ENCODE results near the gene IL16.

IL16 gene

GRCh38 chr15:81316267-81316666 is 119.6 kb downstream of the IL16 start:
- H3K79me2 ChIP-seq = no peaks in the 10 kb centered on the region
- no peak overlapping the region for H3K4me3 ChIP-seq (ENCODE audit: low read depth, low read length)
- H3K27ac ChIP-seq = no peak overlapping the region
- no peaks in the 10 kb centered on the region for H3K36me3 ChIP-seq (ENCODE audit: control insufficient read depth, insufficient read depth, low read length)
- no peaks in the 10 kb centered on the region for H3K27me3 ChIP-seq (ENCODE audit: control insufficient read depth, insufficient read depth, low read length)
- no peak overlapping the region for H3K9ac ChIP-seq
- H2AFZ ChIP-seq = no peak overlapping the region
- no peaks in the 10 kb centered on the region for H3K4me1 ChIP-seq
- no peaks in the 10 kb centered on the region for H3K9me3 ChIP-seq (ENCODE audit: control insufficient read depth, low read length)
- no peak overlapping the region for H3K4me2 ChIP-seq (ENCODE audit: low read length)
- TF ChIP-seq CTCF (IDR thresholded peaks at IDR 0.05) = no peak

GRCh38 chr15:81317642-81318017 is 121.0 kb downstream of the IL16 start:
- H3K36me3 ChIP-seq (ENCODE audit: control insufficient read depth, insufficient read depth, low read length) = no peaks in the 10 kb centered on the region
- no peaks in the 10 kb centered on the region for H3K9me3 ChIP-seq (ENCODE audit: control insufficient read depth, low read length)
- TF ChIP-seq CTCF (IDR thresholded peaks at IDR 0.05) = no peak
- H3K27me3 ChIP-seq (ENCODE audit: control insufficient read depth, insufficient read depth, low read length) = no peaks in the 10 kb centered on the region
- H2AFZ ChIP-seq = no peak overlapping the region
- H3K4me3 ChIP-seq (ENCODE audit: low read depth, low read length) = no peak overlapping the region
- no peak overlapping the region for H3K4me2 ChIP-seq (ENCODE audit: low read length)
- H3K9ac ChIP-seq = no peak overlapping the region
- H3K27ac ChIP-seq = no peak overlapping the region
- no peaks in the 10 kb centered on the region for H3K4me1 ChIP-seq
- no peaks in the 10 kb centered on the region for H3K79me2 ChIP-seq

- Histone ChIP-seq H3K4me2 (ENCODE audit: low read length) (no peak overlapping the region), H3K27me3 (ENCODE audit: control insufficient read depth, insufficient read depth, low read length) (no peaks in the 10 kb centered on the region), H3K4me1 (no peaks in the 10 kb centered on the region), H3K27ac (no peak overlapping the region), H3K9me3 (ENCODE audit: control insufficient read depth, low read length) (no peaks in the 10 kb centered on the region), H3K79me2 (no peaks in the 10 kb centered on the region), H2AFZ (no peak overlapping the region), H3K4me3 (ENCODE audit: low read depth, low read length) (no peak overlapping the region), H3K36me3 (ENCODE audit: control insufficient read depth, insufficient read depth, low read length) (no peaks in the 10 kb centered on the region), H3K9ac (no peak overlapping the region)
- no peak for TF ChIP-seq CTCF (IDR thresholded peaks at IDR 0.05)
These were observed 125.0 kb downstream of the IL16 start for GRCh38 chr15:81321667-81322066.

GRCh38 chr15:81322676-81323253 is 126.1 kb downstream of the IL16 start:
- H2AFZ ChIP-seq = no peak overlapping the region
- H3K36me3 ChIP-seq (ENCODE audit: control insufficient read depth, insufficient read depth, low read length) = no peaks in the 10 kb centered on the region
- no peak overlapping the region for H3K9ac ChIP-seq
- H3K4me1 ChIP-seq = no peaks in the 10 kb centered on the region
- H3K27me3 ChIP-seq (ENCODE audit: control insufficient read depth, insufficient read depth, low read length) = no peaks in the 10 kb centered on the region
- H3K9me3 ChIP-seq (ENCODE audit: control insufficient read depth, low read length) = no peaks in the 10 kb centered on the region
- H3K4me2 ChIP-seq (ENCODE audit: low read length) = no peak overlapping the region
- no peak for TF ChIP-seq CTCF (IDR thresholded peaks at IDR 0.05)
- no peak overlapping the region for H3K4me3 ChIP-seq (ENCODE audit: low read depth, low read length)
- no peak overlapping the region for H3K27ac ChIP-seq
- no peaks in the 10 kb centered on the region for H3K79me2 ChIP-seq

- Histone ChIP-seq H3K79me2 (no peaks in the 10 kb centered on the region), H2AFZ (peak overlapping the region; percentile 76), H3K4me2 (ENCODE audit: low read length) (peak overlapping the region; percentile 86), H3K9ac (no peak overlapping the region), H3K9me3 (ENCODE audit: control insufficient read depth, low read length) (no peaks in the 10 kb centered on the region), H3K27ac (peak overlapping the region; percentile 13), H3K36me3 (ENCODE audit: control insufficient read depth, insufficient read depth, low read length) (no peaks in the 10 kb centered on the region), H3K4me3 (ENCODE audit: low read depth, low read length) (peak overlapping the region; percentile 77), H3K27me3 (ENCODE audit: control insufficient read depth, insufficient read depth, low read length) (no peaks in the 10 kb centered on the region), H3K4me1 (no peaks in the 10 kb centered on the region)
- no peak for TF ChIP-seq CTCF (IDR thresholded peaks at IDR 0.05)
These were observed 126.9 kb downstream of the IL16 start for GRCh38 chr15:81323559-81323943.
